ENCODE data around the gene TAPT1.

DNA sequence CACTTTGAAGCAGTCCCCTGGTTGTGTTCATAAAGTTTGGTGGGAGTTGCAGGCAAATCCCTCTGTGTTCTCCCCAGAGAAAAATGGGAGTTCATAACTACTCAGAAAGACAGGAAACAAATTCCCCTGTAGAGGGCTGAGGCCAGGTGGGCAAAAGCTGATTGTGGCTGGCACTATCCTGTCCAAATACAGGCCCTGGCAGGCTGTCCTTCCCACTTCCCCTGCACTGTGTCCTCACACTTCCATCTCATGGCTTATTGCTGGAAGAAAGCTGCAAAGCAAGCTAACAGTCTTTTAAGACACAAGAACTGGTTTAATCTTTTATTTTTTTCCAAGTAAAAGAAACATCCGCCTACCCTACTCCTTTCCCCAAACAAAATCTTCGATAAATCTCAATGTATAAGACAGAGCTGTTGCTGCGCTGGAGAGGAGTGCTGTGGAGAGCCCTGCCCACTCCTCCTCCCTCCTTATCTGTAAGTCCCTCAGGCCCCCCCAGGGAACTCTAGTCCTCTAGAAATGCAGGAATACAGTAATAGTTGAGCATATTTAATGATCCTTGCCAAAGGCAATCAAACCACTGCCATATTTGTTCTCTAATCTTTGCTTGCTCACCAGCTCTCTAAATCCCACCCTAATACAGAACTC is 14.0 kb downstream of the TAPT1 start:
- TF ChIP-seq POLR2AphosphoS5 (IDR thresholded peaks at IDR 0.05; ENCODE audit: low read depth, low read length) (no peak), TAF1 (IDR thresholded peaks at IDR 0.05; ENCODE audit: borderline replicate concordance, low read depth, low read length) (no peak), POLR2A (IDR thresholded peaks at IDR 0.05; ENCODE audit: low read depth, low read length) (no peak)

Data from GM12892 (cell line).